ENCODE data around the gene ADAMTS9. TPM values are rescaled to one million over a fixed set of nuclear protein-coding genes. Genes with fewer than 3 reads are reported as not detected.

ADAMTS9 gene
- total and polyA plus RNA-seq, 2 experiments from 2014 or later: 0.31 to 0.81 TPM

GRCh38 chr3:64645243-64645642 is 42.6 kb downstream of the ADAMTS9 start:
- Mint-ChIP-seq H3K4me1 (peaks cover 24% of the 10 kb centered on the region), H3K27ac (no peak overlapping the region), H3K9me3 (no peaks in the 10 kb centered on the region), H3K27me3 (ENCODE audit: insufficient read depth, low read depth, poor library complexity) (peaks cover 2% of the 10 kb centered on the region), H3K36me3 (ENCODE audit: low read depth) (no peaks in the 10 kb centered on the region), H3K4me3 (no peak overlapping the region)
- no peak overlapping the region for H3K4me3 ChIP-seq
- H3K36me3 ChIP-seq (ENCODE audit: insufficient read depth): no peaks in the 10 kb centered on the region
- peaks cover 27% of the 10 kb centered on the region for H3K4me1 ChIP-seq (ENCODE audit: insufficient read depth)
- H3F3A ChIP-seq (replicated peaks; ENCODE audit: low read depth): no peaks in the 10 kb centered on the region
- no peaks in the 10 kb centered on the region for H4K20me1 ChIP-seq (replicated peaks; ENCODE audit: insufficient read depth)
- ATAC-seq: no peak
- no peaks in the 10 kb centered on the region for H3K27me3 ChIP-seq (ENCODE audit: insufficient read depth)
- no peaks in the 10 kb centered on the region for H3K9me2 ChIP-seq (ENCODE audit: insufficient read depth)
- no peak overlapping the region for H3K27ac ChIP-seq (ENCODE audit: low read depth)
- TF ChIP-seq CTCF (conservative IDR thresholded peaks at IDR 0.05; ENCODE audit: low read depth in 2 of 2) (no peak), EZH2 (IDR thresholded peaks at IDR 0.05; ENCODE audit: low read depth, unreplicated experiment) (no peak), STAT1 (IDR thresholded peaks at IDR 0.05; ENCODE audit: unreplicated experiment) (no peak), CREB1 (CRISPR knock-in tag; IDR thresholded peaks at IDR 0.05; ENCODE audit: low read depth) (no peak), NANOG (IDR thresholded peaks at IDR 0.05; ENCODE audit: borderline replicate concordance) (no peak), POLR2AphosphoS5 (IDR thresholded peaks at IDR 0.05; ENCODE audit: low read depth) (no peak), ZNF114 (CRISPR knock-in tag; IDR thresholded peaks at IDR 0.05) (no peak), ETS1 (IDR thresholded peaks at IDR 0.05) (no peak), ZNF331 (CRISPR knock-in tag; IDR thresholded peaks at IDR 0.05; ENCODE audit: low read depth) (no peak), EZH2phosphoT487 (IDR thresholded peaks at IDR 0.05; ENCODE audit: unreplicated experiment) (no peak), REST (IDR thresholded peaks at IDR 0.05; ENCODE audit: unreplicated experiment) (no peak), JUNB (IDR thresholded peaks at IDR 0.05; ENCODE audit: unreplicated experiment) (no peak)
- TF ChIP-seq, protein P1, sequence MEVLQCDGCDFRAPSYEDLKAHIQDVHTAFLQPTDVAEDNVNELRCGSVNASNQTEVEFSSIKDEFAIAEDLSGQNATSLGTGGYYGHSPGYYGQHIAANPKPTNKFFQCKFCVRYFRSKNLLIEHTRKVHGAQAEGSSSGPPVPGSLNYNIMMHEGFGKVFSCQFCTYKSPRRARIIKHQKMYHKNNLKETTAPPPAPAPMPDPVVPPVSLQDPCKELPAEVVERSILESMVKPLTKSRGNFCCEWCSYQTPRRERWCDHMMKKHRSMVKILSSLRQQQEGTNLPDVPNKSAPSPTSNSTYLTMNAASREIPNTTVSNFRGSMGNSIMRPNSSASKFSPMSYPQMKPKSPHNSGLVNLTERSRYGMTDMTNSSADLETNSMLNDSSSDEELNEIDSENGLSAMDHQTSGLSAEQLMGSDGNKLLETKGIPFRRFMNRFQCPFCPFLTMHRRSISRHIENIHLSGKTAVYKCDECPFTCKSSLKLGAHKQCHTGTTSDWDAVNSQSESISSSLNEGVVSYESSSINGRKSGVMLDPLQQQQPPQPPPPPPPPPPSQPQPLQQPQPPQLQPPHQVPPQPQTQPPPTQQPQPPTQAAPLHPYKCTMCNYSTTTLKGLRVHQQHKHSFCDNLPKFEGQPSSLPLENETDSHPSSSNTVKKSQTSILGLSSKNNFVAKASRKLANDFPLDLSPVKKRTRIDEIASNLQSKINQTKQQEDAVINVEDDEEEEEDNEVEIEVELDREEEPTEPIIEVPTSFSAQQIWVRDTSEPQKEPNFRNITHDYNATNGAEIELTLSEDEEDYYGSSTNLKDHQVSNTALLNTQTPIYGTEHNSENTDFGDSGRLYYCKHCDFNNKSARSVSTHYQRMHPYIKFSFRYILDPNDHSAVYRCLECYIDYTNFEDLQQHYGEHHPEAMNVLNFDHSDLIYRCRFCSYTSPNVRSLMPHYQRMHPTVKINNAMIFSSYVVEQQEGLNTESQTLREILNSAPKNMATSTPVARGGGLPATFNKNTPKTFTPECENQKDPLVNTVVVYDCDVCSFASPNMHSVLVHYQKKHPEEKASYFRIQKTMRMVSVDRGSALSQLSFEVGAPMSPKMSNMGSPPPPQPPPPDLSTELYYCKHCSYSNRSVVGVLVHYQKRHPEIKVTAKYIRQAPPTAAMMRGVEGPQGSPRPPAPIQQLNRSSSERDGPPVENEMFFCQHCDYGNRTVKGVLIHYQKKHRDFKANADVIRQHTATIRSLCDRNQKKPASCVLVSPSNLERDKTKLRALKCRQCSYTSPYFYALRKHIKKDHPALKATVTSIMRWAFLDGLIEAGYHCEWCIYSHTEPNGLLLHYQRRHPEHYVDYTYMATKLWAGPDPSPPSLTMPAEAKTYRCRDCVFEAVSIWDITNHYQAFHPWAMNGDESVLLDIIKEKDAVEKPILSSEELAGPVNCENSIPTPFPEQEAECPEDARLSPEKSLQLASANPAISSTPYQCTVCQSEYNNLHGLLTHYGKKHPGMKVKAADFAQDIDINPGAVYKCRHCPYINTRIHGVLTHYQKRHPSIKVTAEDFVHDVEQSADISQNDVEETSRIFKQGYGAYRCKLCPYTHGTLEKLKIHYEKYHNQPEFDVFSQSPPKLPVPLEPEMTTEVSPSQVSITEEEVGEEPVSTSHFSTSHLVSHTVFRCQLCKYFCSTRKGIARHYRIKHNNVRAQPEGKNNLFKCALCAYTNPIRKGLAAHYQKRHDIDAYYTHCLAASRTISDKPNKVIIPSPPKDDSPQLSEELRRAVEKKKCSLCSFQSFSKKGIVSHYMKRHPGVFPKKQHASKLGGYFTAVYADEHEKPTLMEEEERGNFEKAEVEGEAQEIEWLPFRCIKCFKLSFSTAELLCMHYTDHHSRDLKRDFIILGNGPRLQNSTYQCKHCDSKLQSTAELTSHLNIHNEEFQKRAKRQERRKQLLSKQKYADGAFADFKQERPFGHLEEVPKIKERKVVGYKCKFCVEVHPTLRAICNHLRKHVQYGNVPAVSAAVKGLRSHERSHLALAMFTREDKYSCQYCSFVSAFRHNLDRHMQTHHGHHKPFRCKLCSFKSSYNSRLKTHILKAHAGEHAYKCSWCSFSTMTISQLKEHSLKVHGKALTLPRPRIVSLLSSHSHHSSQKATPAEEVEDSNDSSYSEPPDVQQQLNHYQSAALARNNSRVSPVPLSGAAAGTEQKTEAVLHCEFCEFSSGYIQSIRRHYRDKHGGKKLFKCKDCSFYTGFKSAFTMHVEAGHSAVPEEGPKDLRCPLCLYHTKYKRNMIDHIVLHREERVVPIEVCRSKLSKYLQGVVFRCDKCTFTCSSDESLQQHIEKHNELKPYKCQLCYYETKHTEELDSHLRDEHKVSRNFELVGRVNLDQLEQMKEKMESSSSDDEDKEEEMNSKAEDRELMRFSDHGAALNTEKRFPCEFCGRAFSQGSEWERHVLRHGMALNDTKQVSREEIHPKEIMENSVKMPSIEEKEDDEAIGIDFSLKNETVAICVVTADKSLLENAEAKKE (CRISPR knock-in tag; IDR thresholded peaks at IDR 0.05): no peak
- DNase-seq (ENCODE audit: low spot score): no peak
- H3K79me2 ChIP-seq (replicated peaks; ENCODE audit: insufficient read depth): no peaks in the 10 kb centered on the region
- H2AFZ ChIP-seq: no peak overlapping the region
- no peak overlapping the region for H3K4me2 ChIP-seq
